MM.1S (cell line): ENCODE results near the gene GRM3.

ENCODE experiments used
- CTCF ChIP-seq: fragments of 300-600 bp; sonication (generic); IDR thresholded peaks from 2 replicates; pipeline ENCODE4 v1.5.1; 2016; ENCODE audit warnings: antibody characterized with exemption, low read length, mixed read lengths
- EZH2phosphoT487 ChIP-seq: fragments of 300-600 bp; sonication (generic); IDR thresholded peaks from 2 replicates; pipeline ENCODE4 v1.6.1; 2018; ENCODE audit warnings: antibody characterized with exemption, low read length

GRCh38 chr7:86790383-86790782 is 146.7 kb downstream of the GRM3 start:
- TF ChIP-seq CTCF: no peak
- no peak for TF ChIP-seq EZH2phosphoT487
